Adrenal gland (tissue), 12 donors: ENCODE data around the gene PHLDB3. TPM values are rescaled to one million over a fixed set of nuclear protein-coding genes. Genes with fewer than 3 reads are reported as not detected.
"Not testable (repeated sequence)": the region's sequence is repeated elsewhere in the genome, so short reads cannot be mapped to it uniquely, and the experiment has no call there.

Experiments used
- DNase-seq, 7 donors: peaks; one replicate each; pipeline ENCODE4 v3.0.0-alpha.2; 2019 to 2020
- H3K27ac ChIP-seq, 5 donors: fragments of 200-600 bp; sonication (generic) in 4 of 5; 1 replicate in 3 of 5; 2 replicates in 2 of 5; pipeline versions ENCODE4 v1.5.1 to v1.8.0; 2016 to 2020; ENCODE audit warnings: mild to moderate bottlenecking in 1 of 5
- H3K27me3 ChIP-seq: fragments of 200-600 bp; 2 replicates; pipeline ENCODE4 v1.8.0; 2021
- H3K36me3 ChIP-seq, 2 donors: fragments of 200-600 bp; replicated peaks in 1 of 2; 1 replicate in 1 of 2; 2 replicates in 1 of 2; pipeline versions ENCODE4 v1.5.1 to v1.8.0; 2018 to 2022
- H3K4me1 ChIP-seq, 2 donors: fragments of 200-600 bp; replicated peaks in 1 of 2; 1 replicate in 1 of 2; 2 replicates in 1 of 2; pipeline versions ENCODE4 v1.5.1 to v1.8.0; 2018 to 2021
- H3K4me3 ChIP-seq, 4 donors: fragments of 200-600 bp; sonication (generic) in 3 of 4; one replicate each; pipeline ENCODE4 v1.5.1; 2016 to 2018
- H3K9me3 ChIP-seq, 3 donors: fragments of 200-600 bp; sonication (generic) in 1 of 3; replicated peaks in 1 of 3; 1 replicate in 2 of 3; 2 replicates in 1 of 3; pipeline versions ENCODE4 v1.5.1 to v1.8.0; 2016 to 2021
- POLR2A ChIP-seq, 2 donors: fragments of 450-650 bp; IDR thresholded peaks; one replicate each; pipeline ENCODE4 v1.6.1; 2017; ENCODE audit warnings: antibody characterized with exemption in 2 of 2, mild to moderate bottlenecking in 2 of 2, moderate library complexity in 1 of 2
- WGBS, 4 donors: extraction: QIAGEN DNeasy Blood & Tissue Kit in 2 of 4; methylation state at CpG; one replicate each; pipeline versions ENCODE4 v1.1.5 to v1.1.7; 2013 to 2017; 5-methylcytosine and 5-hydroxymethylcytosine counted together
- intact Hi-C, 2 donors: fragments of 100-400 bp; cut with DNase I; formaldehyde crosslinking; loops; one replicate each; pipeline versions ENCODE4 v1.14.1 to v1.15.0; 2022 to 2023
- polyA plus RNA-seq, 3 donors: library from polyadenylated mRNA; stranded (reverse); fragments of 200-250 nt in 2 of 3; fragments of 350-450 nt in 1 of 3; fragmentation: Illumina TruSeq in 1 of 3; extraction: RNeasy Lipid Tissue Mini Kit (QIAGEN cat#74804) in 1 of 3; gene quantifications; one replicate each; pipeline ENCODE4 v1.2.3, GENCODE V29; 2013 to 2014
- total RNA-seq, 9 donors: library from RNA; depleted of rRNA in 4 of 9; stranded (reverse); fragments of >200 nt in 4 of 9; fragments of 120-200 nt in 1 of 9; fragmentation: NEBNext Ultra II Directional in 1 of 9; extraction: Animal tissue kit (Norgen Biotek cat#: 25700) in 1 of 9; gene quantifications; one replicate each; pipeline versions ENCODE4 v1.1.0 to v1.2.4, GENCODE V29; 2013 to 2023
- TF ChIP-seq, protein P1 (sequence below), 6 experiments: fragments of 450-650 bp in 4 of 6; fragments of 200-600 bp in 2 of 6; sonication (generic) in 1 of 6; IDR thresholded peaks; 1 replicate in 5 of 6; 2 replicates in 1 of 6; pipeline versions ENCODE4 v1.5.1 to v1.8.0; 2016 to 2021; ENCODE audit warnings: antibody characterized with exemption in 6 of 6, mild to moderate bottlenecking in 2 of 6, moderate library complexity in 1 of 6
- donor health status: healthy with polysubstance abuse.
- donor health status: Bipolar disorder and iron deficiency.
- donor health status: DM: yes; HTN: yes; CAD: no.
- donor health status: DM: no; HTN: no; CAD: no.
- donor health status: DM: no; HTN: no; CAD: no.
- donor health status: DM: yes; HTN: yes; CAD: no.

The PHLDB3 gene
- total and polyA plus RNA-seq, 12 donors: 1.7 to 54.5 (median 19.5) TPM

DNA sequence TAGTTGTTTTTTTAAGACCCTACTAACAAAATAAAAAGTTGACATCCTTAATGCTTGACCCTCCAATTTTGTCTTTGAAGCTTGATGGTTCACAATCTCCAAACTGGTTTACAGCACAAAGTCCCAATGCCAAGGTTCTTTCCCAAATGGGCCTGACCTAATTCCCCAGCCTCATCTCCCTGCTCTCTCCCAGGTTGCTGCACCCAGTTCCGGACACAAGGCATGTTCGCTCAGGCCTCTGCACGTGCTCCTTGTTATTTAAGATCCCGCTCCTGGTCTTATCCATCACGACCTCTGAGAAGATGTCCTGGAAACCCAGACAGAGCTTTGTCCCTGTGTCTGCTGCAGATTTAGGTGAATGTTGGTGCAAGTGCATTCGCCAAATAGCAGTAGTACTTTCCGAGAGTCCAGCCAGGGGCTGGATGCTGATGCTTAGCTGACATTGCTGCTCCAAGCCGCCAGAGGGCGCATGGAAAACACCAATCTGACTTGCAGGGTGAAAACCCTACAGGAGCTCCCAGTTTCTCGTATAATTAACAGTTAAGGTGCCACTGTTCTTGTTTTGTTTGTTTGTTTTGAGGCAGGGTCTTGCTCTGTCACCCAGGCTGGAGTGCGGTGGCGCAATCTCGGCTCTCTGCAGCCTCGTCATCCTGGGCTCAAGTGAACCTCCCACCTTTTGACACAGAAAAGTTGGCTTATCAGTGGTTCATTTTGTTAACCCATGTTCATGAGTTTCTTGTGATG, 57.6 kb downstream of the PHLDB3 start:
- TF ChIP-seq POLR2A (IDR thresholded peaks at IDR 0.05): no peak
- TF ChIP-seq, protein P1, sequence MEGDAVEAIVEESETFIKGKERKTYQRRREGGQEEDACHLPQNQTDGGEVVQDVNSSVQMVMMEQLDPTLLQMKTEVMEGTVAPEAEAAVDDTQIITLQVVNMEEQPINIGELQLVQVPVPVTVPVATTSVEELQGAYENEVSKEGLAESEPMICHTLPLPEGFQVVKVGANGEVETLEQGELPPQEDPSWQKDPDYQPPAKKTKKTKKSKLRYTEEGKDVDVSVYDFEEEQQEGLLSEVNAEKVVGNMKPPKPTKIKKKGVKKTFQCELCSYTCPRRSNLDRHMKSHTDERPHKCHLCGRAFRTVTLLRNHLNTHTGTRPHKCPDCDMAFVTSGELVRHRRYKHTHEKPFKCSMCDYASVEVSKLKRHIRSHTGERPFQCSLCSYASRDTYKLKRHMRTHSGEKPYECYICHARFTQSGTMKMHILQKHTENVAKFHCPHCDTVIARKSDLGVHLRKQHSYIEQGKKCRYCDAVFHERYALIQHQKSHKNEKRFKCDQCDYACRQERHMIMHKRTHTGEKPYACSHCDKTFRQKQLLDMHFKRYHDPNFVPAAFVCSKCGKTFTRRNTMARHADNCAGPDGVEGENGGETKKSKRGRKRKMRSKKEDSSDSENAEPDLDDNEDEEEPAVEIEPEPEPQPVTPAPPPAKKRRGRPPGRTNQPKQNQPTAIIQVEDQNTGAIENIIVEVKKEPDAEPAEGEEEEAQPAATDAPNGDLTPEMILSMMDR (IDR thresholded peaks at IDR 0.05): peak; percentile 88 to 96 (median 96)

DNA sequence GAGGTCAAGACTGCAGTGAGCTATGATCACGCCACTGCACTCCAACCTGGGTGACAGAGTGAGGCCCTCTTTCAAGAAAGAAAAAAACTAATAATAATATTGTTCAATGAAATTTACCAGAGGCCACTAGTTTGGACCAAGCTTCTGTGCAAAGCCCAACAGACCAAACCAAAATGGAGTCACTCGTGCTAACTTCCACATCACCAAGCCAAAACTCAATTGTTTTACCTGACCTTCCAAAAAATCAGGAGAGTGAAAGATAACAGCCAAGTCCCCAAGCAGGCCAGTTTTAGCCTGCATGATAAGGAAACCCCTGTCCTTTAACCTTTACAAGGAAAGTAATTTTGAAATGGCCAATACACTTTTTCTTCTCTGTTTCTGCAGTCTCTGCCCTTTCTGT, 59.1 kb downstream of the PHLDB3 start:
- TF ChIP-seq, protein P1 (IDR thresholded peaks at IDR 0.05): no peak
- TF ChIP-seq POLR2A (IDR thresholded peaks at IDR 0.05): no peak
- H3K9me3 ChIP-seq: no peaks in the 10 kb centered on the region
- 87 to 100% (median 90%) methylated on average over 2 of the region's 2 CpGs for WGBS, 4 donors
- H3K36me3 ChIP-seq: no peaks in the 10 kb centered on the region
- H3K4me3 ChIP-seq: no peak overlapping the region
- no peaks in the 10 kb centered on the region for H3K27me3 ChIP-seq
- no peak for DNase-seq
- H3K27ac ChIP-seq: no peak overlapping the region
- intact Hi-C loops: loop anchor here in 1 of 2 donors (5.0 kb wide), 1 partner anchor 67 kb away; no protein-coding TSS in a partner anchor
- peaks cover 0 to 7% of the 10 kb centered on the region in 2 donors for H3K4me1 ChIP-seq

More for the DNA sequence above, 57.6 kb downstream of the PHLDB3 start:
- Histone ChIP-seq H3K9me3 (no peaks in the 10 kb centered on the region), H3K27ac (no peak overlapping the region), H3K36me3 (no peaks in the 10 kb centered on the region), H3K4me3 (no peak overlapping the region), H3K27me3 (no peaks in the 10 kb centered on the region), H3K4me1 (peaks cover 0 to 1% of the 10 kb centered on the region in 2 donors)
- intact Hi-C loops: loop anchor here (2.0 to 5.0 kb wide), 2 partner anchors 65 to 72 kb away; no protein-coding TSS in a partner anchor
- peak; percentile 69 to 90 (median 77) for DNase-seq
- 22 to 35% (median 27%) methylated on average over 11 to 14 of the region's 14 CpGs for WGBS, 4 donors

DNA sequence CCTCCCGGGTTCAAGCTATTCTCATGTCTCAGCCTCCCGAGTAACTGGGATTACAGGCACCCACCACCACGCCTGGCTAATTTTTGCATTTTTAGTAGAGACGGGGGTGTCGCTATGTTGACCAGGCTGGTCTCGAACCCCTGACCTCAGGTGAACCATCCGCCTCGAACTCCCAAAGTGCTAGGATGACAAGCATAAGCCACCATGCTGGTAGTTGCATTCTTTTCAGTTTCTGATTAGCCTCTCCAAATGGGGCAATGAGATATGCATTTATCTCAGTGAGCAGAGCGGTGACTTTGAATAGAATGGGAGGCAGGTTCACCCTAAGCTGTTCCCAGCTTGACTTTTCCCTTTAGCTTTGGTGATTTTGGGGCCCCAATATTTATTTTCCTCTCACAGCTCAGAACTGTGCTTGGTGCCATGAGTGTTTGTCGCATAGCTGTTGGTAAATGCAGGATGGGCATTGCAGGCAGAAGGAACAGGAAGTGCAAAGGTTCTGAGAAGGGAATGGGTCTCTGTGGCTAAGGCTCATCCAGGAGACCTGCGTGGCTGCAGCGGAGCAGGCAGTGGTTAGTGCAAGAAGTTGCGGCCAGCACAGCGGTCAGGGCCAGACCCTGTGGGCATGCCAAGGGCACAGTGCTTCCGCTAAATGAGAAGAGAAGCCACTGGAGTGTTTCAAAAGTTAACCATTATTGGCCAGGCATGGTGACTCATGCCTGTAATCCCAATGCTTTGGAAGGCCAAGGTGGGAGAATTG, 59.8 kb downstream of the PHLDB3 start:
- intact Hi-C loops: loop anchor here in 1 of 2 donors (5.0 kb wide), 1 partner anchor 68 kb away; no protein-coding TSS in a partner anchor
- TF ChIP-seq POLR2A (IDR thresholded peaks at IDR 0.05): no peak
- TF ChIP-seq, protein P1 (IDR thresholded peaks at IDR 0.05): no peak
- WGBS, 4 donors: 58 to 78% (median 73%) methylated on average over 8 to 15 of the region's 15 CpGs
- Histone ChIP-seq H3K4me1 (peaks cover 0 to 7% of the 10 kb centered on the region in 2 donors), H3K27ac (no peak overlapping the region), H3K9me3 (no peaks in the 10 kb centered on the region), H3K36me3 (no peaks in the 10 kb centered on the region), H3K27me3 (no peaks in the 10 kb centered on the region), H3K4me3 (no peak overlapping the region)
- DNase-seq: peak in 3 of 7 donors; percentile 36 to 46 (median 45)

DNA sequence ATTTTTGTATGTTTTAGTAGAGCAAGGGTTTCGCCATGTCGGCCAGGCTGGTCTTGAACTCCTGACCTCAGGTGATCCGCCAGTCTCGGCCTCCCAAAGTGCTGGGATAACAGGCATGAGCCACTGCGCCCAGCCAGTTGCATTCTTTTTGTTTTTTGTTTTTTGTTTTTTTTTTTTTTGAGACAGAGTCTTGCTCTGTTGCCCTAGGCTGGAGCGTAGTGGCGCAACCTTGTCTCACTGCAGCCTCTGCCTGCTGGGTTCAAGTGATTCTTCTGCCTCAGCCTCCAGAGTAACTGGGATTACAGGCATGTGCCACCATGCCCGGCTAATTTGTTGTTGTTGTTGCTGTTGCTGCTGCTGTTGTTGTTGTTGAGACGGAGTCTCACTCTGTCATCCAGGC, 60.5 kb downstream of the PHLDB3 start:
- intact Hi-C loops, H3K27ac ChIP-seq, DNase-seq, H3K36me3 ChIP-seq, H3K4me1 ChIP-seq, H3K27me3 ChIP-seq, H3K9me3 ChIP-seq, H3K4me3 ChIP-seq: not testable (repeated sequence)
- 86 to 95% (median 89%) methylated on average over 9 of the region's 9 CpGs for WGBS, 4 donors
